Renal pelvis (tissue), 4 donors: ENCODE measurements around the gene KMT2E. TPM values are rescaled to one million over a fixed set of nuclear protein-coding genes. Genes with fewer than 3 reads are reported as not detected.

Experiments
- DNase-seq: peaks from one replicate; pipeline ENCODE4 v3.0.0-alpha.2; 2013
- polyA plus RNA-seq, 3 donors: library from polyadenylated mRNA; unstranded; fragments of 120-200 nt; gene quantifications; one replicate each; pipeline ENCODE4 v1.2.1, GENCODE V29; 2013; ENCODE audit not compliant: insufficient read length in 3 of 3

The KMT2E gene
- polyA plus RNA-seq, 3 donors = 64.0 to 83.8 (median 69.9) TPM

- DNase-seq = no peak
These were observed 54.9 kb downstream of the KMT2E start for GRCh38 chr7:105068886-105069285.

DNA sequence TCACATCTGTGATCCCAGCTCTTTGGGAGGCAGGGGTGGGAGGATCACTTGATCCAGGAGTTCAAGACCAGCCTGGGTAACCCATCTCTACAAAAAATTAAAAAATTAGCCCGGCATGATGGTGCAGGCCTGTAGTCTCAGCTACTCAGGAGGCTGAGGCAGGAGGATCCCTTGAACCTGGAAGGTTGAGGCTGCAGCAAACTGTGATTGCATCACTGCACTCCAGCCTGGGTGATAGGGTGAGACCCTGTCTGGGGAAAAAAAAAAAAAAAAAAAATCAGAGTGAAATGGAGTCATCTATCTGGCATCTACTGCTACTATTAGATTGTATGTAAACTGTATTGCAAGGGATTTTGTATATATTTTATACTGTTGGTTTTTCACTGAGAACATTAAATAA, 59.1 kb downstream of the KMT2E start:
- no peak for DNase-seq

DNA sequence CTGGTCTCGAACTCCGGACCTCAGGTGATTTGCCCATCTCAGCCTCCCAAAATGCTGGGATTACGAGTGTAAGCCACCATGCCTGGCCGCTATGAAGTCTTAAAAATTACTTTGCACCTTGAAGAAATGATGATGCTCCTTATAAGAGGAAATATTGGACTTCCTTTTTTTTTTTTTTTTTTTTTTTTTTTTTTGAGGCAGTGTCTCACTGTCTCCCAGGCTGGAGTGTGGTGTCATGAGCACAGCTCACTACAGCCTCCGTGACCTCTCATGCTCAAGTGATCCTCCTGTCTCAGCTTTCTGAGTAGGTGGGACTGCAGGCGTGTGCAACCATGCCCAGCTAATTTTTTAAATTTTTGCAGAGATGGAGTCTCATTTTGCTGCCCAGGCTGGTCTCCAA, 65.3 kb downstream of the KMT2E start:
- no peak for DNase-seq

DNA sequence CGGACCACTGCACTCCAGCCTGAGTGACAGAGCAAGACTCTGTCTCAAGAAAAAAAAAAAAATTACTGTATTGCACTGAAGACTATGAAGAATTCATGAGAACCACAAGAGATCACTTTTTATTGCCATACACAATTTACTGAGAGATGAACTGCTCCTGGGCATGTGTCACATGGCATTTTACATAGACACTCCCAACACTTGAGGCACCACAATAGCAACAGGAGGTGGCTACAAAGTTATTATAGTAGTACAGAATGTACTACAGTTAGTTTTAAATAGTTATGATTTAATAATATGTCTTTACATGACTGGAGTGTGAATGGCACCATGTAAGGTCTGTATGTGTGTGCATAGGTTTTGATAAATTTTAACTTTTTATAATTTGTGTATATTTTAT, 70.6 kb downstream of the KMT2E start:
- DNase-seq = no peak

- no peak for DNase-seq
These were observed 72.8 kb downstream of the KMT2E start for GRCh38 chr7:105086850-105087249.

DNA sequence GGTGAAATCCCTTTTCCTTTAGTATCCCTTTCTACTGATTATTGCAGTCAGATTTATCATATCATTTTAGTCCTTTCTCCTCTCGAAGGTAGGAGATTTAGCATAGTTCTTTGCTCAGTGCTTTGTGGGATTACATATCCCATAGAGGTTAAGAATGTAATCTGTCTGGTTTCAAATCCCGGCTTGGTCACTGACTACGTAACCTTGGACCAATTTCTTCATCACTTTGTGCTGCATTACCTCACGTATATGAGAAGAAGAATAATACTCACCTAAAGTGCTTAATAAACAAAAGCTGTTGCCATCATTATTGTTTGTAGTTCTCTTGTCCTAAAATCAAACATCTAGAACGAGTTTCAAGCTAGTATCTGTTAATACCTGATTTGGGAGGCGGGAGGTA, 74.0 kb downstream of the KMT2E start:
- no peak for DNase-seq

GRCh38 chr7:105088456-105088855, 74.5 kb downstream of the KMT2E start:
- DNase-seq = no peak

- DNase-seq = no peak
These were observed 81.0 kb downstream of the KMT2E start for GRCh38 chr7:105094966-105095365.

- no peak for DNase-seq
These were observed 82.3 kb downstream of the KMT2E start for GRCh38 chr7:105096306-105096705.

DNA sequence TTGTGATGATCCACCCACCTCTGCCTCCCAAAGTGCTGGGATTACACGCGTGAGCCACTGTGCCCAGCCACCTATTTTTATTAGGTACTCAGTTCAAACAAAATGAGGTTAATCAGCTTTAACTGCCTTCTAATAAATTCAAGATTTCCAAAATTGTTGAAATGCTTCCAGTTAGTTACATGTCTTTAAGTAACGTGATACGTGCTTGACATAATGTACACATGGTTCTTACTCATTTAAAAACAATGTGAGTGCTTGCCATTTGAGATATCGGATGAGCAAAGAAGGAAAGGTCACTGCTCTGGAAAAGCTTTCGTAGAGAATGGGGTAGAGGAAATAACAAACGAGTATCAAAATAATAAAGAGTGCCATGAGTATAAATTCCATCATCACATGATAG, 83.6 kb downstream of the KMT2E start:
- no peak for DNase-seq

DNA sequence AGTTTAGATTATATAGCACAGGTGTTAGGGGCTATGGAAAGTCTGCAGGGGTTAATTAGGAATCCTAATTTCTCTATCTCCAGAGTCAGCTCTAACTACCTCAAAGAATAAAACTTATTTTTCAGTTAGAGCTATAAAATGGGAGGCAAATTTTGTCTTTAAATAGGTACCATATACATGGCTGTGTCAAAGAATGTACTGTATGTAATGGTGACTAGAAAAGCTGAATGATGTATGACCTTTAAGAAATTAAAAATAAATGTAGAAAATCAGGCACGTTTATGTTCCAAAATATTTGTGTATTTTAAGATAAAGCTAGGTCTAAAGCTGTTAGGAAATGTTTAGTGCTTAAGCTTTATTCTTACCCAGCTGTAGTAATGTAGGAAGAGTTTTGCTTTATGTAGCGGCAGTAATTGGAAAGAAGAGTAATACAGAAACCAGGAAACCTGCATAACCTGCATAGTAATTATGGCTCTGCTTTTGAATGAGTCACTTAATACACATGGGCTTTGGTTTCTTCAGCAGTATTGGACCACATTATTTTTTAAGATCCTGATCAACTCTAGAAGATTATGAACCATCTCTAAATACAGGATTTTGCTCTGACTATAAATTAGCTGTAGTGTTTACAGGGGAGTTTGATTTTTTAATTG, 85.0 kb downstream of the KMT2E start:
- no peak for DNase-seq

GRCh38 chr7:105101864-105102263, 87.9 kb downstream of the KMT2E start:
- DNase-seq = no peak

- DNase-seq = no peak
These were observed 88.8 kb downstream of the KMT2E start for GRCh38 chr7:105102557-105103352.

DNA sequence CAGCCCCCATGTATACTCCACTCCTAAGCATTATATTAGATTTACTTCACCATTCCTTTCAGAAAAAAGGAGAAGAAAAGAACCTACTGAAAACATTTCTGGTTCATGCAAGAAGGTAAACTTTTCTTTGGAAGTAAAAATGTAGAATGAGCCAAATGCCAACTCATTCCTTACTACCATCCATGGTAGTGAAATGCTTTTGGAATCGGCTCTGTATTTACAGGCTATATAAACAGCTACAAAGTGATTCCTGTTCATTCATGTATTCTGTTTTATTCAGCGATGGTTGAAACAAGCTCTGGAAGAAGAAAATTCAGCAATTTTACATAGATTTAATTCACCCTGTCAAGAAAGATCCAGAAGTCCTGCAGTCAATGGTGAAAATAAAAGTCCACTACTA, 91.6 kb downstream of the KMT2E start:
- no peak for DNase-seq

- DNase-seq = no peak
These were observed 92.5 kb downstream of the KMT2E start for GRCh38 chr7:105106473-105106872.

GRCh38 chr7:105107458-105107857, 93.5 kb downstream of the KMT2E start:
- DNase-seq = no peak

DNA sequence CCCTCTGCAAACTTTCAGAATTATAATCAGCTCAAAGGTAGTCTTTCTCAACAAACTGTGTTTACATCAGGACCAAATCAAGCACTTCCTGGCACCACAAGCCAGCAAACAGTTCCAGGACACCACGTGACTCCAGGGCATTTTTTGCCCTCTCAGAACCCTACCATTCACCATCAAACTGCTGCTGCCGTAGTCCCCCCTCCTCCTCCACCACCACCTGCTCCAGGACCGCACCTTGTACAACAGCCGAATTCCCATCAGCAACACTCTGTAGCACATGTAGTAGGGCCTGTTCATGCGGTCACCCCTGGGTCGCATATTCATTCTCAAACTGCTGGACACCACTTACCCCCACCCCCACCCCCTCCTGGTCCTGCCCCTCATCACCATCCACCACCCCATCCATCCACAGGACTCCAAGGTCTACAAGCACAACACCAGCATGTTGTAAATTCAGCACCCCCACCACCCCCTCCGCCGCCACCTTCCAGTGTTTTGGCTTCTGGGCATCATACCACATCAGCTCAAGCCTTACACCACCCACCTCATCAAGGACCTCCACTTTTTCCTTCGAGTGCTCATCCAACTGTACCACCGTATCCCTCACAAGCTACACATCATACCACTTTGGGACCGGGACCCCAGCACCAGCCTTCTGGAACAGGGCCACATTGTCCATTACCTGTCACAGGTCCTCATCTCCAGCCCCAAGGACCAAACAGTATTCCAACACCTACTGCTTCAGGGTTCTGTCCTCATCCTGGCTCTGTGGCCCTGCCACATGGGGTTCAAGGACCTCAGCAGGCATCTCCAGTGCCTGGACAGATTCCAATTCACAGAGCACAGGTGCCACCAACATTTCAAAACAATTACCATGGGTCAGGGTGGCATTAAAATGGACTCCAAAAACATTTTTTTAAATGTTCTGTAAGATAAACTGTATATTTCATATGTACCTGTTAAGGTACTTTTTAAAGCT, 98.7 kb downstream of the KMT2E start:
- DNase-seq = no peak

- DNase-seq = no peak
These were observed 104.9 kb downstream of the KMT2E start for GRCh38 chr7:105118612-105119600.

DNA sequence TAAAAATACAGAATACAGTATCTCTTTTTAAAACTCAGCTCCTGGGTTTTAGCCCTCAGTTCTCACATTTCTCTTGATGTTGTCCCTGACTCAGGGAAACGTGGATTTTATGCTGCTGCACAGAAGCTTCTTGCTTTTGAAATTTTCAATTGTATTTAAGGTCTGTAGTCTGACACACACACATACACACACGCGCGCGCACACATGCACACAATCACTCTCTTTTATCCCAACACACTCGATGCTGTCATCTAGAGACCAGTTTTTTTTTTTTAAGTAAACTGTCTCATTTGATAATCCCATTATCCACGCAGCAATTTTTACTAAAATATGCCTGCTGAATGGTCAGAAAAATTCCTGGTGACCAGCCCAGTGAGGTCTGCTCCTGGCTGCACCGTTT, 108.6 kb downstream of the KMT2E start:
- no peak for DNase-seq

DNA sequence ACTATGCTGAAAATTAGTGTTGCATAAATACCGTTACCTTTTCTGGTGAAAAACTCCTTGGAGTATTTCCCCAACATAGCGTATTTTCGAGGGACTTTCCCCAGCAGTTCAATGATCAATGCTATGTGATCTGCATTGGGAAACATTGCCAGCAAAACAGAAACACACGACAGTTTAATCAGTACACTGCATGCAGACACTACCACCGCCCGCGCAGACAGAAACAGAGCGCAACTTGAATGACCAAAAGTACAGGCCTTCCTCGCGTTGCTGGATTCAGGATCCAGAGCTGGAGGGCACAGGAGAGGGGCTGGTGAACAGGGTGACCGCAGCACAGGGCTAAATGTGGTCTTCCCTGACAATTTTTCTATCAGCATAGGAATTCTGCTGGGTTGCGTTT, 111.7 kb downstream of the KMT2E start:
- no peak for DNase-seq

DNA sequence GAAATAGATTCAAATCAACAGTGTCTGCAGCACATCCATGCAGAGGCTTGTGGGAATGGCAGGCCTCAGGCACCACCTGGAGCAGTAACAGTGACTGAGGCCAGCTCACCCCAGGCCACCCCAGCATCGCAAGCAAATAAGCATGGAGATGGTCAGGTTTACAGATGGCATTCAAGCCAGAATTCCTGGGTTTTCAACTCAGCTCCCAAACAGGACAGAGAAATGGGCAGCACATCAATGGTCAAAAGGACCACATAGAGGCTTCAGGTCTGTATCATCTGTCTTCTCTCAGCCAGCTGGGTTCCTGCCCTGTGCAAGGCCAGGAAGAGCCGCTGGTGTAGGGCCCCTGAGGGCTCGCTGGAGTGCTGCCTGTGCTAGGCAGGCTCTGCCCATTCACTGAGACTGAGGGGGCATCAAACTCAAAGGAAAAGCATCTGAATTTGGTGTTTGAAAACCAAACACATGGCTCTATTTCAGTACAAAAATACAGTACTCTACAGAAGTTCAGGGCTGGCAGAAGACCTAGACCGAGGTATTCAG, 112.5 kb downstream of the KMT2E start:
- DNase-seq = no peak
